SK-N-SH (cell line): ENCODE data around the gene LRP4.

Source experiments
- JUND ChIP-seq: IDR thresholded peaks from 2 replicates; pipeline ENCODE4 v1.4.0; 2012
- RFX5 ChIP-seq: IDR thresholded peaks from 2 replicates; pipeline ENCODE4 v1.6.1; 2012; ENCODE audit warnings: mild to moderate bottlenecking, improper control_type of control experiment, low read length

GRCh38 chr11:46913484-46913883 lies 4.9 kb downstream of the LRP4 start:
- TF ChIP-seq RFX5 (no peak), JUND (no peak)
